IMR-90 (cell line): ENCODE data around the gene TRPM3.

Experiments used
- BHLHE40 ChIP-seq: fragments of 150-350 bp; IDR thresholded peaks from 2 replicates; pipeline ENCODE4 v1.6.1; 2016; ENCODE audit warnings: mild to moderate bottlenecking, low read depth, low read length
- CHD1 ChIP-seq: IDR thresholded peaks from 2 replicates; pipeline ENCODE4 v1.6.1; 2012; ENCODE audit warnings: low read depth, low read length, improper control_type of control experiment
- CTCF ChIP-seq: conservative IDR thresholded peaks from 2 replicates; pipeline ENCODE4 v1.5.1; 2012; ENCODE audit warnings: mild to moderate bottlenecking, low read depth, low read length, improper control_type of control experiment
- POLR2A ChIP-seq: IDR thresholded peaks from 2 replicates; pipeline ENCODE4 v1.6.1; 2012; ENCODE audit warnings: mild to moderate bottlenecking, low read depth, low read length
- RFX5 ChIP-seq: IDR thresholded peaks from 2 replicates; pipeline ENCODE4 v1.8.0; 2012; ENCODE audit warnings: low read depth, mild to moderate bottlenecking, low read length, moderate library complexity

DNA sequence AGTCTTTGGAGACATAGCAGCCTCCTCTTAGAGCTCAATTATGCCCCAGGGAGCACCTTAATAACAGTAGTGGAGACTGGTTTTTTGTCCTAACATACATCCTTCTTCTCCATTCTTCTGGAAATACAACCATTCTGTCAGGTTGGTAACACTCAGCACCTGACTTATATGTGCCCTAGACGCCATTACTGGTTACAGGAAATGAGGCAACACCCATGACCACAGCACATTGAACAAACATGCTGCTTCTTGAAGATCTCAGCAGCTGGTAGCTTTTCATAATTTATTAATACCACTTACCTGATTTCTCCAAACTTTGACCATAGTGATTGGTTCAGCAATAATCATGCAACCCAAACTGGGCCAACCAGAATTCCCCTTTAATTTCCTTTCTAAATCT, 25.1 kb upstream of the TRPM3 start:
- TF ChIP-seq RFX5 (no peak), POLR2A (no peak), CTCF (no peak), CHD1 (no peak), BHLHE40 (no peak)
